ENCODE measurements around the gene INSIG2. TPM values are rescaled to one million over a fixed set of nuclear protein-coding genes. Genes with fewer than 3 reads are reported as not detected.

Gene INSIG2
- total RNA-seq, 1 experiment from 2014 or later, result 8.7 TPM

- WGBS (ENCODE audit: extremely low coverage, insufficient read length, low lambda C conversion rate), result no CpG with 5 or more reads among the region's 2 CpGs
- no peaks in the 10 kb centered on the region for H3K9me3 ChIP-seq (ENCODE audit: control insufficient read depth, low read depth, low read length)
- H3K23me2 ChIP-seq (ENCODE audit: insufficient read length, low read depth, low read length, poor library complexity, severe bottlenecking), result no peaks in the 10 kb centered on the region
- H2BK120ac ChIP-seq (ENCODE audit: low read depth, low read length, poor library complexity, severe bottlenecking), result no peak overlapping the region
- peaks cover 16 to 18% of the 10 kb centered on the region in 2 experiments for H3K4me1 Mint-ChIP-seq
- no peak overlapping the region for H4K5ac ChIP-seq (ENCODE audit: insufficient read length, low read depth, low read length)
- H3K18ac ChIP-seq (ENCODE audit: insufficient read length, low read depth, low read length), result no peak overlapping the region
- H3K9ac ChIP-seq (ENCODE audit: extremely low read depth, insufficient read length, low read length), result no peak overlapping the region
- H3K4me2 ChIP-seq (ENCODE audit: insufficient read depth, insufficient read length, low read length), result no peak overlapping the region
- H2BK5ac ChIP-seq (ENCODE audit: insufficient read length, low read length), result no peak overlapping the region
- H2BK12ac ChIP-seq (ENCODE audit: insufficient read length, low read depth, low read length), result no peak overlapping the region
- H3K56ac ChIP-seq (ENCODE audit: insufficient read length, low read depth, low read length), result no peak overlapping the region
- H2BK15ac ChIP-seq (ENCODE audit: low read depth, low read length), result no peak overlapping the region
- H3K79me2 ChIP-seq (ENCODE audit: insufficient read depth, low read length), result peaks cover 9% of the 10 kb centered on the region; the same call in 1 of the 2 replicates
- H2BK20ac ChIP-seq (ENCODE audit: low read depth, low read length, poor library complexity, severe bottlenecking), result no peak overlapping the region
- no peaks in the 10 kb centered on the region for H3K27me3 ChIP-seq (ENCODE audit: insufficient read depth, low read length)
- H3K27ac Mint-ChIP-seq, result no peak overlapping the region
- no peaks in the 10 kb centered on the region; a peak in 1 of 5 replicates for H3K9me3 Mint-ChIP-seq
- no peak overlapping the region for H3K27ac ChIP-seq (ENCODE audit: insufficient read length, low read depth, low read length)
- no peak overlapping the region for H2AFZ ChIP-seq (ENCODE audit: low read length)
- no peak overlapping the region for H3T11ph ChIP-seq (ENCODE audit: low read length)
- peaks cover 0 to 4% (median 2%) of the 10 kb centered on the region in 3 experiments; a peak in 2 of 7 replicates for H3K36me3 Mint-ChIP-seq (ENCODE audit: insufficient read depth in 1 of 3, low read depth in 3 of 3)
- TF ChIP-seq CTCF (conservative IDR thresholded peaks at IDR 0.05), result no peak
- H3K4me1 ChIP-seq (ENCODE audit: insufficient read depth, low read length), result no peaks in the 10 kb centered on the region
- H3K4ac ChIP-seq (ENCODE audit: low read depth, low read length), result no peak overlapping the region
- H4K91ac ChIP-seq (ENCODE audit: insufficient read length, low read depth, low read length), result no peak overlapping the region
- H3K4me3 Mint-ChIP-seq, result no peak overlapping the region
- no peak overlapping the region for H3K23ac ChIP-seq (ENCODE audit: insufficient read length, low read depth, low read length)
- DNase-seq, result no peak
- no peak overlapping the region for H4K8ac ChIP-seq (replicated peaks; ENCODE audit: insufficient read length, low read depth, low read length)
- H2AK5ac ChIP-seq (ENCODE audit: insufficient read length, low read length), result no peak overlapping the region
- H3K14ac ChIP-seq (ENCODE audit: insufficient read depth, low read length), result no peak overlapping the region
- H3K79me1 ChIP-seq (ENCODE audit: insufficient read depth, low read depth, low read length, poor library complexity, severe bottlenecking), result peaks cover 6% of the 10 kb centered on the region
- H4K20me1 ChIP-seq (ENCODE audit: control insufficient read depth, insufficient read depth, insufficient read length), result no peaks in the 10 kb centered on the region
- no peaks in the 10 kb centered on the region for H3K27me3 Mint-ChIP-seq (ENCODE audit: low read depth)
Observed at GRCh38 chr2:118091140-118091478, 2.8 kb downstream of the INSIG2 start.

Data from H9 (cell line).